H9 (cell line): ENCODE data around the gene RIBC2. TPM values are rescaled to one million over a fixed set of nuclear protein-coding genes. Genes with fewer than 3 reads are reported as not detected.

Experiments
- DNase-seq: peaks from one replicate; pipeline ENCODE4 v3.0.0-alpha.2; 2017
- H2AFZ ChIP-seq: one replicate; pipeline ENCODE4 v1.6.1; 2013; ENCODE audit warnings: mild to moderate bottlenecking, low read length, control low read depth, moderate library complexity
- H2AK5ac ChIP-seq: 2 replicates; pipeline ENCODE4 v1.6.1; 2013; ENCODE audit warnings: low read length, control low read depth, mixed read lengths; ENCODE audit not compliant: insufficient read length
- H2BK120ac ChIP-seq: one replicate; pipeline ENCODE4 v1.6.1; 2013; ENCODE audit warnings: low read depth, mild to moderate bottlenecking, low read length, control low read depth, inconsistent platforms; ENCODE audit not compliant: poor library complexity, severe bottlenecking
- H2BK12ac ChIP-seq: 2 replicates; pipeline ENCODE4 v1.6.1; 2013; ENCODE audit warnings: low read length, control low read depth, mixed read lengths, low read depth; ENCODE audit not compliant: insufficient read length
- H2BK15ac ChIP-seq: 2 replicates; pipeline ENCODE4 v1.6.1; 2013; ENCODE audit warnings: low read depth, low read length, control low read depth
- H2BK20ac ChIP-seq: one replicate; pipeline ENCODE4 v1.6.1; 2013; ENCODE audit warnings: low read depth, mild to moderate bottlenecking, low read length, control low read depth, inconsistent platforms; ENCODE audit not compliant: poor library complexity, severe bottlenecking
- H2BK5ac ChIP-seq: 2 replicates; pipeline ENCODE4 v1.6.1; 2013; ENCODE audit warnings: low read length, control low read depth, mixed read lengths; ENCODE audit not compliant: insufficient read length
- H3K14ac ChIP-seq: 2 replicates; pipeline ENCODE4 v1.6.1; 2013; ENCODE audit warnings: low read length, control low read depth; ENCODE audit not compliant: insufficient read depth
- H3K18ac ChIP-seq: 2 replicates; pipeline ENCODE4 v1.6.1; 2013; ENCODE audit warnings: low read depth, mild to moderate bottlenecking, mixed read lengths, low read length, control low read depth; ENCODE audit not compliant: insufficient read length
- H3K23ac ChIP-seq: 2 replicates; pipeline ENCODE4 v1.6.1; 2013; ENCODE audit warnings: low read length, control low read depth, mixed read lengths, low read depth; ENCODE audit not compliant: insufficient read length
- H3K23me2 ChIP-seq: 2 replicates; pipeline ENCODE4 v1.6.1; 2013; ENCODE audit warnings: low read depth, mild to moderate bottlenecking, mixed read lengths, low read length, control low read depth; ENCODE audit not compliant: insufficient read length, poor library complexity, severe bottlenecking
- H3K27ac ChIP-seq: 2 replicates; pipeline ENCODE4 v1.5.1; 2013; ENCODE audit warnings: low read length, control low read depth, mixed read lengths, low read depth; ENCODE audit not compliant: insufficient read length
- H3K27me3 ChIP-seq: 2 replicates; pipeline ENCODE4 v1.6.1; 2013; ENCODE audit warnings: low read length, control low read depth, inconsistent platforms; ENCODE audit not compliant: insufficient read depth
- H3K4ac ChIP-seq: 2 replicates; pipeline ENCODE4 v1.6.1; 2013; ENCODE audit warnings: low read depth, mild to moderate bottlenecking, control low read depth, inconsistent platforms, low read length, moderate library complexity
- H3K4me1 ChIP-seq: 2 replicates; pipeline ENCODE4 v1.6.1; 2013; ENCODE audit warnings: low read length, control low read depth, inconsistent platforms; ENCODE audit not compliant: insufficient read depth
- H3K4me2 ChIP-seq: 2 replicates; pipeline ENCODE4 v1.6.1; 2013; ENCODE audit warnings: low read length, control low read depth, mixed read lengths; ENCODE audit not compliant: insufficient read length, insufficient read depth
- H3K56ac ChIP-seq: 2 replicates; pipeline ENCODE4 v1.6.1; 2013; ENCODE audit warnings: low read depth, mild to moderate bottlenecking, mixed read lengths, low read length, control low read depth; ENCODE audit not compliant: insufficient read length
- H3K79me1 ChIP-seq: 2 replicates; pipeline ENCODE4 v1.6.1; 2013; ENCODE audit warnings: low read depth, mild to moderate bottlenecking, moderate library complexity, low read length, control low read depth, inconsistent platforms; ENCODE audit not compliant: insufficient read depth, poor library complexity, severe bottlenecking
- H3K79me2 ChIP-seq: 2 replicates; pipeline ENCODE4 v1.6.1; 2013; ENCODE audit warnings: low read length, control low read depth, inconsistent platforms; ENCODE audit not compliant: insufficient read depth
- H3K9ac ChIP-seq: 2 replicates; pipeline ENCODE4 v1.6.1; 2013; ENCODE audit warnings: low read length, control low read depth, mixed read lengths; ENCODE audit not compliant: insufficient read length; ENCODE audit errors: extremely low read depth
- H3K9me3 ChIP-seq: one replicate; pipeline ENCODE4 v1.6.1; 2013; ENCODE audit warnings: low read depth, low read length, inconsistent platforms; ENCODE audit not compliant: control insufficient read depth
- H3T11ph ChIP-seq: one replicate; pipeline ENCODE4 v1.6.1; 2013; ENCODE audit warnings: mild to moderate bottlenecking, low read length, control low read depth, inconsistent platforms
- H4K20me1 ChIP-seq: one replicate; pipeline ENCODE4 v1.6.1; 2013; ENCODE audit not compliant: control insufficient read depth, insufficient read length, insufficient read depth
- H4K5ac ChIP-seq: 2 replicates; pipeline ENCODE4 v1.6.1; 2013; ENCODE audit warnings: low read depth, mild to moderate bottlenecking, mixed read lengths, low read length, control low read depth; ENCODE audit not compliant: insufficient read length
- H4K8ac ChIP-seq: replicated peaks from 2 replicates; pipeline ENCODE4 v1.6.1; 2013; ENCODE audit warnings: low read length, control low read depth, mixed read lengths, low read depth; ENCODE audit not compliant: insufficient read length
- H4K91ac ChIP-seq: 2 replicates; pipeline ENCODE4 v1.6.1; 2013; ENCODE audit warnings: low read depth, mild to moderate bottlenecking, moderate library complexity, mixed read lengths, low read length, control low read depth; ENCODE audit not compliant: insufficient read length
- H3K27ac Mint-ChIP-seq, 3 experiments: 2 replicates in 2 of 3; 3 replicates in 1 of 3; pipeline ENCODE4 v1.8.0; 2020 to 2021; ENCODE audit warnings: mixed read lengths in 3 of 3, mild to moderate bottlenecking in 1 of 3, moderate library complexity in 1 of 3
- H3K27me3 Mint-ChIP-seq: 2 replicates; pipeline ENCODE4 v1.8.0; 2021; ENCODE audit warnings: low read depth, mild to moderate bottlenecking, moderate library complexity, mixed read lengths
- H3K36me3 Mint-ChIP-seq, 3 experiments: 2 replicates in 2 of 3; 3 replicates in 1 of 3; pipeline ENCODE4 v1.8.0; 2020 to 2021; ENCODE audit warnings: low read depth in 3 of 3, mixed read lengths in 3 of 3; ENCODE audit not compliant: insufficient read depth in 1 of 3
- H3K4me1 Mint-ChIP-seq, 2 experiments: 2 replicates each; pipeline ENCODE4 v1.8.0; 2020; ENCODE audit warnings: mixed read lengths in 2 of 2
- H3K4me3 Mint-ChIP-seq, 2 experiments: 2 replicates in 1 of 2; 3 replicates in 1 of 2; pipeline ENCODE4 v1.8.0; 2020 to 2021; ENCODE audit warnings: mild to moderate bottlenecking in 2 of 2, mixed read lengths in 2 of 2, moderate library complexity in 1 of 2
- H3K9me3 Mint-ChIP-seq, 2 experiments: 2 replicates in 1 of 2; 3 replicates in 1 of 2; pipeline ENCODE4 v1.8.0; 2020; ENCODE audit warnings: mild to moderate bottlenecking in 2 of 2, mixed read lengths in 2 of 2, moderate library complexity in 1 of 2
- CTCF ChIP-seq: fragments of 200-600 bp; sonication (generic); conservative IDR thresholded peaks from 3 replicates; pipeline ENCODE4 v1.8.0; 2021; ENCODE audit warnings: antibody characterized with exemption, mild to moderate bottlenecking
- WGBS: extraction: QIAGEN DNeasy Blood & Tissue Kit; methylation state at CpG from one replicate; pipeline ENCODE4 v1.1.7; 2013; ENCODE audit warnings: missing lambda C conversion rate, low lambda C conversion rate, mixed read lengths; ENCODE audit not compliant: insufficient read length; ENCODE audit errors: extremely low coverage; 5-methylcytosine and 5-hydroxymethylcytosine counted together
- total RNA-seq: library from RNA; stranded (reverse); gene quantifications from 2 replicates; pipeline ENCODE4 v1.2.1, GENCODE V29; 2021

The RIBC2 gene
- total RNA-seq, 1 experiment from 2014 or later, result 4.1 TPM

- H2AK5ac ChIP-seq, result no peak overlapping the region
- H3K18ac ChIP-seq, result no peak overlapping the region
- H4K5ac ChIP-seq, result no peak overlapping the region
- no peak overlapping the region for H3T11ph ChIP-seq
- H3K23ac ChIP-seq, result no peak overlapping the region
- no peak overlapping the region for H3K14ac ChIP-seq
- Mint-ChIP-seq H3K9me3 (peaks cover 0 to 5% of the 10 kb centered on the region in 2 experiments; a peak in 3 of 5 replicates), H3K27me3 (peaks cover 8% of the 10 kb centered on the region), H3K27ac (no peak overlapping the region), H3K4me3 (no peak overlapping the region), H3K36me3 (peaks cover 7 to 23% (median 16%) of the 10 kb centered on the region in 3 experiments; a peak in 6 of 7 replicates), H3K4me1 (peaks cover 3 to 9% of the 10 kb centered on the region in 2 experiments; a peak in 3 of 4 replicates)
- H2BK20ac ChIP-seq, result no peak overlapping the region
- no peaks in the 10 kb centered on the region for H4K20me1 ChIP-seq
- H3K79me1 ChIP-seq, result no peaks in the 10 kb centered on the region
- DNase-seq, result no peak
- no peak overlapping the region for H3K4ac ChIP-seq
- H2BK5ac ChIP-seq, result no peak overlapping the region
- H3K9ac ChIP-seq, result no peak overlapping the region
- no peaks in the 10 kb centered on the region for H3K4me1 ChIP-seq
- WGBS, result no CpG with 5 or more reads among the region's 2 CpGs
- no peak overlapping the region for H2BK15ac ChIP-seq
- H3K79me2 ChIP-seq, result no peaks in the 10 kb centered on the region
- H2BK120ac ChIP-seq, result no peak overlapping the region
- H2AFZ ChIP-seq, result no peak overlapping the region
- no peak overlapping the region for H3K27ac ChIP-seq
- no peaks in the 10 kb centered on the region for H3K9me3 ChIP-seq
- H3K4me2 ChIP-seq, result no peak overlapping the region
- no peak overlapping the region for H4K8ac ChIP-seq
- no peaks in the 10 kb centered on the region for H3K23me2 ChIP-seq
- no peak overlapping the region for H4K91ac ChIP-seq
- no peak for TF ChIP-seq CTCF
- no peak overlapping the region for H2BK12ac ChIP-seq
- H3K27me3 ChIP-seq, result no peaks in the 10 kb centered on the region
- H3K56ac ChIP-seq, result no peak overlapping the region
These were observed 8.0 kb downstream of the RIBC2 start for GRCh38 chr22:45421349-45422055.
